GM18909 (cell line): ENCODE measurements around the gene PCYOX1L.

Experiments used
- ATAC-seq: cut with Tn5 transposase; IDR thresholded peaks from one replicate; pipeline ENCODE4 v1.9.1; 2021; ENCODE audit warnings: mild to moderate bottlenecking; ENCODE audit not compliant: unreplicated experiment, poor library complexity

The PCYOX1L gene

GRCh38 chr5:149333711-149334443 is 24.0 kb upstream of the PCYOX1L start:
- ATAC-seq, result no peak

GRCh38 chr5:149337736-149338135 is 20.1 kb upstream of the PCYOX1L start:
- ATAC-seq, result no peak

DNA sequence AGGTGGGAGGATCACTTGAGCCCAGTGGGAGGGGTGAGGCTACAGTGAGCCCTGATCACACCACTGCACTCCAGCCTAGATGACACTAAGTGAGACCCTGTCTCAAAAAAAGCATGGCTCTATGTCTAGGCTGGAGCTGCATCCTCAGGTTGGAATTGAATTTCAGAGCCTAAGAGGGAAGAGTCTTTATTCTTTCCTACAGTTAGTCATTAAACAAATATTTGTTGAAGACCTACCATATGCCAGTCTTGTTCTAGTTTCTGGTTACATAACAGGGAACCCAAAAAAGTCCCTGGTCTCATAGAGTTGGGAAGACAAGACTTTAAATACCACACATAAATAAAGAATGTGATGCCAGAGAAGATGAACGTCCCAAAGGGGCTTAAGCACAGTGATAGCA is 19.5 kb upstream of the PCYOX1L start:
- no peak for ATAC-seq

DNA sequence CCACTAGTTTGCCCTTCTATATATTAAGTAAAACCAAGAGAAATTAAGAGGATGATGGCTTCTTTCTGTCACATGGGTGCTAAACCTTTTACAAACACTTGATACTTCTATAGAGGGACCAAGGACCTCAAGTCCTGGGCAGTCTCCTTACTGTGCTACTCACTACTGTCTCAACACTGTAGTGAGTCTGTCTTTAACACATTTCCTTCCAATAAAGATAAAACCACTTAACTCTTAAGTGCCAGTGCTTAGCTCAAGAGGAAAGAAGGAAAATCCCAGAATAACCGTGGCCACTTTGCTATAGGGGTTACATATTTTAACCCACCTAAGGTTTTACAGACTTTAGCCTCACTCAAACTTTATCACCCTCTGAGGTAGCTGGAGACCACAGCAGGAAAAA is 16.9 kb upstream of the PCYOX1L start:
- ATAC-seq, result no peak

DNA sequence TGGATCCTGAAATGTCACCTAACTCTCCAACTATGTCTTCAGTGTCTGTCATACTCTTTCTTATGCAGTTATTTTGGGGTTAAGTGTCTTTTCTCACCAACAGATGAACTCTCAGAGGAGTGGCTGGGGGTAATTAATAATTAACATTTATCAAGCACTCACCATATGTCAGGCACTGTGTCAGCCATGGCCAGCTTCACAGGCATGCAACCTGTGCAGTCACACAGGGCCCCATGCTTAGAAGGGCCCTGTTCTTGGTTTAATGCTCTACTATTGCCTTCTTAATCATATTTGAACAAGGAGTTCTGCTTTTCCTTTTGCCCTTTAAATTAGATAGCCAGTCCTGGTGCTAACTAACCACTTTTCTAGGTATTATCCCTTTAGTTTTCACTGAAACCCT is 16.0 kb upstream of the PCYOX1L start:
- peak; percentile 43 for ATAC-seq

DNA sequence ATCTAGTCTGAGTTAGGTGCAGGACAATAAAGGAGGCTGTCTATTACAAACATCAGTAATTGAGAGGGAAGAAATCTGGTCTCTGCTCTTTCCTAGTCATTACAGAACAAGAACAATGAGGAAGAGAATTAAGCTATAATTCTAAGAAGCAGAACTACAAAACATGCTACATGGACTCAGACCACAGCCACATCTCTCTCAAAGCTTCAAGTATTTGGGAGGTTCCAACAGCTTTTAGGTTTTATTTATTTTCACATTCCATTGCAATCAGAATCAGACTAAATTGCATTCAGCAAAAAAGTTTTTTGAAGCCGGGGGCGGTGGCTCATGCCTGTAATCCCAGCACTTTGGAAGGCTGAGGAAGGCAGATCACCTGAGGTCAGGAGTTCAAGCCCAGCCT is 13.7 kb upstream of the PCYOX1L start:
- no peak for ATAC-seq

- ATAC-seq, result peak; percentile 96
Measured at GRCh38 chr5:149345147-149345891, 12.5 kb upstream of the PCYOX1L start, which contains the start of gene GRPEL2. Gene GRPEL2, plus strand, starts transcription at chr5:149345499. Its CDS starts 41 bp downstream, at chr5:149345540.

GRCh38 chr5:149345892-149346222 is 12.0 kb upstream of the PCYOX1L start:
- peak; percentile 1 for ATAC-seq

DNA sequence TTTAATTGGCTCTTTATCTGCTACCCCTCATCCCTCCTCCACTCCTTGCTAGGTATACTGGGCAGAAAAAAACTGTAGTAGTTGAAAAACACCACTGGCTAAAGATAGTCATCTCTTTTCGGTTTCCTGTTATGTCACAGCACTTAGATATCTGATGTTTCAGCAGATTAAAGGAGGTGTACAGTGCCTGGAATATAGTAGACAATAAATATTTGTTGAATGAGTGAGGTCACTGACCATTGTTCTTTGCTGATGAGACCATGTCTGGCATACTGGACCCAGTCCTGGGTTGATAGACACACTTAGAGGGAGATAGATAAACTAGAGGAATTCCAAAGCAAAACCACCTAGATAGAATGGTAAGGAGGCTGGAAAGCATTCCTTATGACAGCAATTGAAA is 9.3 kb upstream of the PCYOX1L start:
- ATAC-seq, result no peak

- no peak for ATAC-seq
Measured at GRCh38 chr5:149349382-149349781, 8.5 kb upstream of the PCYOX1L start.

GRCh38 chr5:149352169-149352568 is 5.7 kb upstream of the PCYOX1L start:
- no peak for ATAC-seq

- ATAC-seq, result no peak
Measured at GRCh38 chr5:149353911-149354310, 3.9 kb upstream of the PCYOX1L start.

DNA sequence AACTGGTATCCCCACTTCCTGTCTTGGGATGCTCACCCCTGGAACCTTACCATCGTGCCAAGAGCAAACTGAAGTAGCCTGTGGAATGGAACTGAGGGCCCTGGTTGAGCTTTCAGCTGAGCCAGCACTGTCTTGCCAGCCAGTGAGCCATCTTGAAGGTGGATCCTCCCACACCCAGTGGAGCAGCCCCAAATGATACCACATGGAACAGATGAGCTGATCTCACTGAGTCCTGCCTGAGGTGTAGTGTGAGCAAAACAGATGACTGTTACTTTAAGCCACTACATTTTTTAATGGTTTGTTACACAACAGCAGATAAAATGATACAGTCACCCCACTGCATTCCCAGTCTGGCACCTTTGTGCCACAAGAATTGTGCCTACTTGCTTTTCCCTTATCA is 2.2 kb upstream of the PCYOX1L start:
- ATAC-seq, result no peak

DNA sequence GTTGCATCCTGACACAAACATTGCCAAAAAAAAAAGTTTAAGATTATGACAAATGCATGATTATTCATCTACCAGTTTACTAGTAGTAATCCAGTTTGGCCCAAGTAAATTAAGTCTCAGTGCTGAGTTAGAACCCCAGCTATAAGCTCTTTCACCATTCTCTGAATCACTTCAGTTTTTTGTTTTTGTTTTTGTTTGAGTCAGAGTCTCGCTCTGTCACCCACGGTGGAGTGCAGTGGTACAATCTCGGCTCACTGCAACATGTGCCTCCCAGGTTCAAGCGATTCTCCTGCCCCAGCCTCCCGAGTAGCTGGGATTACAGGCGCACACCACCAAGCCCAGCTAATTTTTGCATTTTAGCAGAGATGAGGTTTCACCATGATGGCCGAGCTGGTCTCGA is 1.5 kb upstream of the PCYOX1L start:
- ATAC-seq, result no peak

DNA sequence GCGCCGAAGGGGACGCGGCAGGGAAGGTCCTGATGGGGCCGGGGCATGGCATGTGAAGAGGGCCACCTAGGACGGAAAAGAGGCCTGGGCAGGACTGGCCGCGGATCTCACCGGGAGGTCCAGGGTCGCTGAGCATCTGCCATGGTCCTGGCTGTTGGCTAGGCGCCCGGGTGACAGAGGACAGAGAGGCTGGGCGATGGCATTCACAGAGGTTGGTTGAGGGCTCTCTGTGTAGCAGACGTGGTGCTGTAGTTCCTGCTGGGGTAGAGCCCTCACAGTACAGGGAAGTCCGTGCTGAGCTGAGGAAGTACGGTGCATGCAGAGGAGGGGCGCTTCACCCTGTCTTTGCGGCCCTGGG is 427 bp downstream of the PCYOX1L start:
- peak; percentile 12 for ATAC-seq

GRCh38 chr5:149358868-149359495 is 1.1 kb downstream of the PCYOX1L start:
- ATAC-seq, result no peak

DNA sequence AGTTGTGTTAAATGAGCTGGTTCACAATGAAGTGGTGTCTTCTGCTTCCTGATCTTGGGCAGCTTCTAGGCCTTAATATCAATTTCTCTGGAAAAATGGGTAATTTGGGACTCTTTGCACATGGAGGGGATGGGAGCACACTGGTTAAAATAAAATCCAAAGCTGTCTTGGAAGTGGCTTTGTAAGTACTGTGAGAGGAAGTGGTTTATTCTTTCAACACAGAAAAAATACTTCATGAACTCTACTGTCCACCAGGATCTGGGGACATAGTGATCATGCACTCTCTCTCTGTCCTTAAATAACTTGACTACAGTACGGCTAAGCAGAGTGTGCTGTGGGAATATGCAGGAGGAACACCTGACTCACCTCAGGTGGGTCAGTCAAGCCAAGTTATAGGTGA is 2.4 kb downstream of the PCYOX1L start:
- no peak for ATAC-seq

GRCh38 chr5:149362541-149362940 is 4.7 kb downstream of the PCYOX1L start:
- ATAC-seq, result no peak

DNA sequence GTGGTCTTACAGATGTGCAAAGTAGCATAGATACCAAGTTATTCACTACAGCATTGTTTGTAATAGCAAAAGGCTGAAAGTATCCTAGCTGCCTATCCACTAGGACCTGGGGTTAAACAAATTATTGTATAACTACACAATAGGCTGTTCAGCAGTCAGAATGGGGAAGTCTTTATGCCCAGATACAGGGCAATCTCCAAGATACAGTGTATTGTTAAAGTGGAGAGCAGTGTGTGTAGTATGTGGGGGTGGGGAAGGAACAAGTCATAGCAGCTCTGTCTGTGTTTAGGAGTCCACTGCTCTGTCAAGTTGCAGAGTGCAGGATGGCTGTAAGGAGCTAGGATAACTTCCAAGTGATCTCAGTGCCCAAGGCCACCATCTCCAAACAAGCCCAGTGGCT is 5.5 kb downstream of the PCYOX1L start:
- no peak for ATAC-seq

DNA sequence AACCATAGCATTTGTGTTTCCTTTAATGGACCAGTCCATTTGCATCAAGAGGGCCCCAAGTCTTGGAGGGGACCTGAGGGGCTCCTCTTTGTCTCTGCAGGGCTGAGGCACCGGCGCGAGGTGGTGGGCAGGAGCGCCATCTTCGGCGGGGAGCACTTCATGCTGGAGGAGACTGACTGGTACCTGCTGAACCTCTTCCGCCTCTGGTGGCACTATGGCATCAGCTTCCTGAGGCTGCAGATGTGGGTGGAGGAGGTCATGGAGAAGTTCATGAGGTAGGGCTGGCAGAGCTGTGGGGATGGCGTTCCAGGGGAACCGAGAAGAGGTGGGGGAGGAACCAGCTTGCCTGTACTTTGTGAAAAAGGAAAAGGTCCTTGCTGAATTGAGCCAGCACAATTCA is 6.1 kb downstream of the PCYOX1L start:
- ATAC-seq, result no peak

DNA sequence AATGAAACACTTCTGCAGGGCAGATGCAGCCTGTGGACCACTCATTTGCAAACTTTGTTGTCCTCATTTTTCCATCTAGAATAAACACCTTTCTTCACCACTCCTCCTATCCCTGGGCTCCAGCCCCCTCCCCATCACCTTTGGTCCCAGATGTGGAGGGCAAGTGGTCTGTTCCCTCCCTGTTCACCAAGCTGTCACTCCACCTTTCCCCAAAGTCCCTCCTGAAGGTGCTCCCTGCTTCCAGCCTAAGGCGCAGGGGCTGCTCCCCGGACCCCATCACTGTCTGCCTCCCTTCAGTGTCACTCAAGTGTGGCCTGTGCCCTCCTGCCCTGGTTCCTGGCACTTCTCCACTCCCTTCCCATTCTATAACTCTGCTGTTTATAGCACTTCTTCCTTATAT is 6.9 kb downstream of the PCYOX1L start:
- no peak for ATAC-seq

GRCh38 chr5:149365418-149365817 is 7.6 kb downstream of the PCYOX1L start:
- ATAC-seq, result no peak
